ENCODE data around the gene THRB. TPM values are rescaled to one million over a fixed set of nuclear protein-coding genes. Genes with fewer than 3 reads are reported as not detected.

The THRB gene
- total RNA-seq, 4 donors from 2014 or later: 3.7 to 11.3 (median 6.1) TPM

DNA sequence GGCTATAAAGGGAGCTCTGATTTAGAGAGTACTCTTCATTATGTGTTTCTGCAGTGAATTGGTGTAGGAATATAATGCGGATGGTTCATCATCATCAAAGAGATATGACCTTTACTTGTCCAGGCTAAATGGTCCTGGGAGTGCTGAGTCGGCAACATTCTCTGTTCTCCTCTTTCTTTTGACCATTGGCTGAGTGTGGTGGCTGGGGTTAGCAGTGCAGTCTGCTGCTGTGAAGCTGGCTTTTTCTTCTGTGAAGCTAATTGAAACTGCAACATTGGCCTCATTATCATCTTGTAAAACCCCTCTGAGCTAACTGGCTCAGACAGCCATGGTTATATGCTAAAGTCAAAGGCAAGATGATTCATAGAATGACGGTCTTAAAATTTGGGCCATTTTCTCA lies 83.8 kb downstream of the THRB start:
- intact Hi-C loops (cut with DNase I): no loop called here
- no peaks in the 10 kb centered on the region for H3K9me3 ChIP-seq
- TF ChIP-seq POLR2A (IDR thresholded peaks at IDR 0.05): no peak
- TF ChIP-seq, protein P1, sequence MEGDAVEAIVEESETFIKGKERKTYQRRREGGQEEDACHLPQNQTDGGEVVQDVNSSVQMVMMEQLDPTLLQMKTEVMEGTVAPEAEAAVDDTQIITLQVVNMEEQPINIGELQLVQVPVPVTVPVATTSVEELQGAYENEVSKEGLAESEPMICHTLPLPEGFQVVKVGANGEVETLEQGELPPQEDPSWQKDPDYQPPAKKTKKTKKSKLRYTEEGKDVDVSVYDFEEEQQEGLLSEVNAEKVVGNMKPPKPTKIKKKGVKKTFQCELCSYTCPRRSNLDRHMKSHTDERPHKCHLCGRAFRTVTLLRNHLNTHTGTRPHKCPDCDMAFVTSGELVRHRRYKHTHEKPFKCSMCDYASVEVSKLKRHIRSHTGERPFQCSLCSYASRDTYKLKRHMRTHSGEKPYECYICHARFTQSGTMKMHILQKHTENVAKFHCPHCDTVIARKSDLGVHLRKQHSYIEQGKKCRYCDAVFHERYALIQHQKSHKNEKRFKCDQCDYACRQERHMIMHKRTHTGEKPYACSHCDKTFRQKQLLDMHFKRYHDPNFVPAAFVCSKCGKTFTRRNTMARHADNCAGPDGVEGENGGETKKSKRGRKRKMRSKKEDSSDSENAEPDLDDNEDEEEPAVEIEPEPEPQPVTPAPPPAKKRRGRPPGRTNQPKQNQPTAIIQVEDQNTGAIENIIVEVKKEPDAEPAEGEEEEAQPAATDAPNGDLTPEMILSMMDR (IDR thresholded peaks at IDR 0.05): no peak
- no peaks in the 10 kb centered on the region for H3K27me3 ChIP-seq
- H3K36me3 ChIP-seq: no peaks in the 10 kb centered on the region
- H3K27ac ChIP-seq: no peak overlapping the region
- peaks cover 0 to 3% (median 0%) of the 10 kb centered on the region in 3 donors for H3K4me1 ChIP-seq
- 83 to 88% methylated on average over 3 of the region's 3 CpGs for WGBS, 2 donors
- H3K4me3 ChIP-seq: no peak overlapping the region
- no peak for DNase-seq

DNA sequence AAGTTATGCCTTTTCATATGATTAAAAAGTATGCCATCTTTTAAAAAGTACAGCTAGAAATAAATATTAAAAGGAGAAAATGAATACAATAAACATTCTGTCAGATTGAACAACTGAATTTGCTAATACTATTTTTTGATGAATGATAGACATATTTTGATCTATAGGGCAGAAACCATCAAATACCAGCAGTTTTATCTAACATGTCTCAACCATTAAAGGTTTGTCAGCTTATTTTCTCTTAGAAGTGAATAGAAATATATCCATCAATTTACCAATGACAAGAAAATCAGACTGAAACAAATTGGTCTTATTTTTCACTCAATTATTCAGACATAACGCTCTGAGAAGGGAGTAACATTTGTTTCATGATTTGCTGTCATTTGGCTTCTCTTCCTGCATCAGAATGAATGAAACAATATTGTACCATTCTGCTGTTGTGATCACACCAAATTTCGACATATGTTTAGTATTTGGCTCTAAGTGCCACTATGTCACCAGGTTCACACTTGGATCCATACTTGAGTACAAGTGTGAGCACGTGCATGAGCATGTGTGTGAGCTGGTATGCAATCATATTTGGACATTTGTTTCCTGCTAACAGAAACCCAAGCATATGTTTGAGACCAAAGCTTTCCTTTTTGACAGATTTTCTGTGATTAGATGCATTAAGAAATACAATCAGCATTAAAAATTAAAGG lies 86.5 kb downstream of the THRB start:
- Histone ChIP-seq H3K27ac (no peak overlapping the region), H3K4me1 (no peaks in the 10 kb centered on the region), H3K27me3 (no peaks in the 10 kb centered on the region), H3K36me3 (no peaks in the 10 kb centered on the region), H3K4me3 (no peak overlapping the region), H3K9me3 (no peaks in the 10 kb centered on the region)
- intact Hi-C loops (cut with DNase I): no loop called here
- DNase-seq: no peak
- WGBS, 2 donors: 33 to 46% methylated on average over 3 of the region's 3 CpGs
- TF ChIP-seq, protein P1 (IDR thresholded peaks at IDR 0.05): no peak
- TF ChIP-seq POLR2A (IDR thresholded peaks at IDR 0.05): no peak

DNA sequence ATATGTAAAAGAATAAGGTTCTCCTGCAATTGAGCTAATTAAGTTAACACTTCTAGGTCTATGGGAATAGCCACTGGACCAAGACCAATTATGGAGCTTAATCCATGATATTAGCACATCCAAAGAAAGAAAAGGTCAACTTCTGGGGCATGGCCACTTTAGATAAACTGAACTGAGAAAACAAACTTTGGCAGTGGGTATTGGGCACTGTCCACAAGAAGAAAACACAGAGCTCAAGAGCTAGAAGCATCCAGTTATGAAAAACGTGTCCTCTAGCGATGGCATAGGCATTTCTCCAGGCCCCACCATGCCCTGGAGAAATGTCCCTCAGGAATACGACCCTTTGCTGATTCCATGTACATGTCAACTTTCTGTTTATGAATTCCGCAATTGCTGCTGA lies 87.8 kb downstream of the THRB start:
- H3K27ac ChIP-seq: no peak overlapping the region
- WGBS, 2 donors: 87 to 97% methylated on average over 4 of the region's 4 CpGs
- intact Hi-C loops (cut with DNase I): no loop called here
- H3K27me3 ChIP-seq: no peaks in the 10 kb centered on the region
- no peaks in the 10 kb centered on the region for H3K36me3 ChIP-seq
- no peak for DNase-seq
- no peak overlapping the region for H3K4me3 ChIP-seq
- H3K9me3 ChIP-seq: no peaks in the 10 kb centered on the region
- no peak for TF ChIP-seq POLR2A (IDR thresholded peaks at IDR 0.05)
- TF ChIP-seq, protein P1 (IDR thresholded peaks at IDR 0.05): no peak
- H3K4me1 ChIP-seq: peaks cover 0 to under 1% (median 0%) of the 10 kb centered on the region in 3 donors

DNA sequence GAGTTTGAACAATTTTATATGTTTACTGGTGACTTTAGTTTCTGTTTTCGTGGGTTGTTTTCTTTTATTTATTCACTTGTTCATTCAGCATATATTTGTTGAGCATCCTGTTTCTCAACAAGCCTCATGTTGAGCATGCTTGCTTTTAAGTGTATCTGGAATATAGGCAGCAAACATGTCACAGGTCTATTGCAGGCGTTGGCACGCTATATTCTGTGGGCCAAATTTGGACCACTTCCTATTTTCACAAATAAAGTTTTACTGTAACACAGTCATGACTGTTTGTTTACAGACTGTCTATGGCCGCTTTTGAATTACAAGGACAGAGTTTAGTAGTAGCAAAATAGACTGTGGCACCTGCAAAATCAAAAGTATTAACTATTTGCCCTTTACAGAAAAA lies 89.6 kb downstream of the THRB start:
- no peak for DNase-seq
- peaks cover 0 to 9% (median 0%) of the 10 kb centered on the region in 3 donors for H3K4me1 ChIP-seq
- 87 to 92% methylated on average over 4 of the region's 4 CpGs for WGBS, 2 donors
- H3K4me3 ChIP-seq: no peak overlapping the region
- no peak for TF ChIP-seq POLR2A (IDR thresholded peaks at IDR 0.05)
- TF ChIP-seq, protein P1 (IDR thresholded peaks at IDR 0.05): no peak
- no peak overlapping the region for H3K27ac ChIP-seq
- intact Hi-C loops (cut with DNase I): no loop called here
- H3K9me3 ChIP-seq: no peaks in the 10 kb centered on the region
- H3K36me3 ChIP-seq: no peaks in the 10 kb centered on the region
- H3K27me3 ChIP-seq: no peaks in the 10 kb centered on the region

DNA sequence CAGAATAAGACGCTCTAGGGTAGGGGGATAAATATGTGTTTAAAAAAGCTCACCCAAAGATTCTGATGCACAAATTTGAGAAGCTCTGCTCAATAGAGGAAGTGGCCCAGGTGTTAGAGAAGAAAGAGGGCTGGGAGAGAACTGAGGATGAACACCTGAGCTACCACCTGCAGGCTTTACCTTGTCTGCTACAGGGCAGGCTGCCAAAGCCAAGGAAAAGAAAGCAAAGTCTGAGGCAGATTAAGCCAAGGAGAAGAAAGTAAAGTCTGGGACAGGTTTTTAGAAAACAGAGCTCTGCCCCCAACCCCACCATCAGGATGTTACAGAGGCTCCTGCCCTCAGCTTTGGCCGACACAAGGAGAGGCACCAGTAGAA lies 92.9 kb downstream of the THRB start:
- intact Hi-C loops (cut with DNase I): no loop called here
- no peak for DNase-seq
- H3K9me3 ChIP-seq: no peaks in the 10 kb centered on the region
- H3K4me1 ChIP-seq: peaks cover 0 to 9% (median 0%) of the 10 kb centered on the region in 3 donors
- 73 to 94% methylated on average over 1 of the region's 2 CpGs for WGBS, 2 donors
- H3K27ac ChIP-seq: no peak overlapping the region
- no peak for TF ChIP-seq POLR2A (IDR thresholded peaks at IDR 0.05)
- TF ChIP-seq, protein P1 (IDR thresholded peaks at IDR 0.05): no peak
- no peaks in the 10 kb centered on the region for H3K27me3 ChIP-seq
- H3K4me3 ChIP-seq: no peak overlapping the region
- no peaks in the 10 kb centered on the region for H3K36me3 ChIP-seq

Measured in esophagus squamous epithelium (tissue), 5 donors.